ENCODE results near the gene CCDC107. TPM values are rescaled to one million over a fixed set of nuclear protein-coding genes. Genes with fewer than 3 reads are reported as not detected.

The CCDC107 gene
- total and polyA plus RNA-seq, 2 donors (not counting 1 experiment from before 2014, with no cell fraction given), result 20.6 to 24.9 TPM

GRCh38 chr9:35675204-35675603 lies 17.1 kb downstream of the CCDC107 start:
- Histone ChIP-seq H3K36me3 (ENCODE audit: control insufficient read depth, insufficient read depth, low read length) (no peaks in the 10 kb centered on the region), H2AFZ (ENCODE audit: low read length) (no peak overlapping the region), H3K4me3 (replicated peaks in 1 of 4; ENCODE audit: control extremely low read depth in 1 of 4, insufficient read depth in 1 of 4, low read depth in 3 of 4, low read length in 4 of 4) (no peak overlapping the region), H3K27me3 (ENCODE audit: control insufficient read depth, insufficient read depth, low read length) (no peaks in the 10 kb centered on the region), H3K4me1 (ENCODE audit: control insufficient read depth, extremely low read depth, insufficient read depth, low read length) (peaks cover 8% of the 10 kb centered on the region), H4K20me1 (ENCODE audit: control insufficient read depth, extremely low read depth, insufficient read depth, low read length) (no peaks in the 10 kb centered on the region), H3K9ac (ENCODE audit: insufficient read depth, low read length) (no peak overlapping the region), H3K4me2 (ENCODE audit: extremely low read depth, insufficient read depth, low read length) (no peak overlapping the region), H3K27ac (ENCODE audit: insufficient read depth, low read length) (no peak overlapping the region), H3K79me2 (ENCODE audit: control insufficient read depth, insufficient read depth, low read length) (no peaks in the 10 kb centered on the region), H3K9me3 (ENCODE audit: control insufficient read depth, insufficient read depth, low read depth, low read length) (no peaks in the 10 kb centered on the region)
- TF ChIP-seq CTCF (conservative IDR thresholded peaks at IDR 0.05 in 1 of 2, IDR thresholded peaks at IDR 0.05 in 1 of 2; ENCODE audit: low read depth in 1 of 2, low read length in 2 of 2) (no peak), EZH2 (IDR thresholded peaks at IDR 0.05; ENCODE audit: low read length, missing control alignments) (no peak)
- no peak for DNase-seq (ENCODE audit: low read depth in 2 of 2)

GRCh38 chr9:35675732-35676392 lies 17.8 kb downstream of the CCDC107 start:
- DNase-seq (ENCODE audit: low read depth in 2 of 2), result no peak
- no peaks in the 10 kb centered on the region for H3K27me3 ChIP-seq (ENCODE audit: control insufficient read depth, insufficient read depth, low read length)
- H3K36me3 ChIP-seq (ENCODE audit: control insufficient read depth, insufficient read depth, low read length), result no peaks in the 10 kb centered on the region
- no peak overlapping the region for H3K27ac ChIP-seq (ENCODE audit: insufficient read depth, low read length)
- peak overlapping the region; percentile 71 for H2AFZ ChIP-seq (ENCODE audit: low read length)
- H3K9ac ChIP-seq (ENCODE audit: insufficient read depth, low read length), result no peak overlapping the region
- TF ChIP-seq EZH2 (IDR thresholded peaks at IDR 0.05; ENCODE audit: low read length, missing control alignments), result no peak
- no peak for TF ChIP-seq CTCF (conservative IDR thresholded peaks at IDR 0.05 in 1 of 2, IDR thresholded peaks at IDR 0.05 in 1 of 2; ENCODE audit: low read depth in 1 of 2, low read length in 2 of 2)
- peaks cover 11% of the 10 kb centered on the region for H3K4me1 ChIP-seq (ENCODE audit: control insufficient read depth, extremely low read depth, insufficient read depth, low read length)
- no peaks in the 10 kb centered on the region for H4K20me1 ChIP-seq (ENCODE audit: control insufficient read depth, extremely low read depth, insufficient read depth, low read length)
- H3K4me3 ChIP-seq (replicated peaks in 1 of 4; ENCODE audit: control extremely low read depth in 1 of 4, insufficient read depth in 1 of 4, low read depth in 3 of 4, low read length in 4 of 4), result peak overlapping the region; percentile 18 to 48 (median 26)
- H3K4me2 ChIP-seq (ENCODE audit: extremely low read depth, insufficient read depth, low read length), result peak overlapping the region; percentile 70
- H3K9me3 ChIP-seq (ENCODE audit: control insufficient read depth, insufficient read depth, low read depth, low read length), result no peaks in the 10 kb centered on the region
- H3K79me2 ChIP-seq (ENCODE audit: control insufficient read depth, insufficient read depth, low read length), result no peaks in the 10 kb centered on the region

- Histone ChIP-seq H3K27ac (ENCODE audit: insufficient read depth, low read length) (no peak overlapping the region), H3K4me2 (ENCODE audit: extremely low read depth, insufficient read depth, low read length) (no peak overlapping the region), H4K20me1 (ENCODE audit: control insufficient read depth, extremely low read depth, insufficient read depth, low read length) (no peaks in the 10 kb centered on the region), H3K4me3 (replicated peaks in 1 of 4; ENCODE audit: control extremely low read depth in 1 of 4, insufficient read depth in 1 of 4, low read depth in 3 of 4, low read length in 4 of 4) (no peak overlapping the region), H2AFZ (ENCODE audit: low read length) (no peak overlapping the region), H3K4me1 (ENCODE audit: control insufficient read depth, extremely low read depth, insufficient read depth, low read length) (peaks cover 27% of the 10 kb centered on the region), H3K79me2 (ENCODE audit: control insufficient read depth, insufficient read depth, low read length) (no peaks in the 10 kb centered on the region), H3K9me3 (ENCODE audit: control insufficient read depth, insufficient read depth, low read depth, low read length) (no peaks in the 10 kb centered on the region), H3K9ac (ENCODE audit: insufficient read depth, low read length) (no peak overlapping the region), H3K27me3 (ENCODE audit: control insufficient read depth, insufficient read depth, low read length) (no peaks in the 10 kb centered on the region), H3K36me3 (ENCODE audit: control insufficient read depth, insufficient read depth, low read length) (peaks cover 12% of the 10 kb centered on the region)
- TF ChIP-seq CTCF (conservative IDR thresholded peaks at IDR 0.05 in 1 of 2, IDR thresholded peaks at IDR 0.05 in 1 of 2; ENCODE audit: low read depth in 1 of 2, low read length in 2 of 2), result no peak
- no peak for TF ChIP-seq EZH2 (IDR thresholded peaks at IDR 0.05; ENCODE audit: low read length, missing control alignments)
- DNase-seq (ENCODE audit: low read depth in 2 of 2), result no peak
Measured at GRCh38 chr9:35679091-35679490, 21.0 kb downstream of the CCDC107 start.

Measured in fibroblast of lung (primary cell).